HG02885 (cell line): ENCODE measurements around the gene PAFAH2.

ENCODE experiments used
- ATAC-seq: cut with Tn5 transposase; IDR thresholded peaks from one replicate; pipeline ENCODE4 v1.9.1; 2021; ENCODE audit warnings: mild to moderate bottlenecking; ENCODE audit not compliant: unreplicated experiment, poor library complexity

The PAFAH2 gene

GRCh38 chr1:26031611-26032220, 33.9 kb upstream of the PAFAH2 start:
- no peak for ATAC-seq

GRCh38 chr1:26031196-26031595, 33.3 kb upstream of the PAFAH2 start:
- no peak for ATAC-seq

- no peak for ATAC-seq
Measured at GRCh38 chr1:26029864-26030481, 32.1 kb upstream of the PAFAH2 start.

- no peak for ATAC-seq
Measured at GRCh38 chr1:26029054-26029863, 31.4 kb upstream of the PAFAH2 start.

GRCh38 chr1:26028490-26028980, 30.7 kb upstream of the PAFAH2 start:
- no peak for ATAC-seq

GRCh38 chr1:26027716-26028489, 30.0 kb upstream of the PAFAH2 start:
- no peak for ATAC-seq

GRCh38 chr1:26025517-26025916, 27.7 kb upstream of the PAFAH2 start:
- no peak for ATAC-seq

GRCh38 chr1:26025060-26025459, 27.2 kb upstream of the PAFAH2 start:
- no peak for ATAC-seq

- no peak for ATAC-seq
Measured at GRCh38 chr1:26023826-26024225, 26.0 kb upstream of the PAFAH2 start.

- ATAC-seq = no peak
Measured at GRCh38 chr1:26023009-26023408, 25.1 kb upstream of the PAFAH2 start.

- no peak for ATAC-seq
Measured at GRCh38 chr1:26022404-26022779, 24.5 kb upstream of the PAFAH2 start.

GRCh38 chr1:26021647-26022403, 24.0 kb upstream of the PAFAH2 start, which contains the start of gene EXTL1:
Gene EXTL1 (plus strand): TSS chr1:26021775. CDS start chr1:26022647, 872 bp downstream.
- no peak for ATAC-seq

GRCh38 chr1:26020941-26021646, 23.2 kb upstream of the PAFAH2 start:
- no peak for ATAC-seq

- ATAC-seq = no peak
Measured at GRCh38 chr1:26020330-26020768, 22.5 kb upstream of the PAFAH2 start.

- no peak for ATAC-seq
Measured at GRCh38 chr1:26019641-26020315, 21.9 kb upstream of the PAFAH2 start.

- no peak for ATAC-seq
Measured at GRCh38 chr1:26017606-26018005, 19.7 kb upstream of the PAFAH2 start.

- no peak for ATAC-seq
Measured at GRCh38 chr1:26016953-26017545, 19.2 kb upstream of the PAFAH2 start.

- no peak for ATAC-seq
Measured at GRCh38 chr1:26016258-26016952, 18.5 kb upstream of the PAFAH2 start.
